SK-N-MC (cell line): Measurements from ENCODE around the gene PDSS2.

ENCODE experiments used
- EZH2 ChIP-seq: fragments of 200-600 bp; sonication (generic); IDR thresholded peaks from one replicate; pipeline ENCODE4 v1.6.1; 2017; ENCODE audit warnings: antibody characterized with exemption
- POLR2AphosphoS5 ChIP-seq: IDR thresholded peaks from 2 replicates; pipeline ENCODE4 v1.6.1; 2012; ENCODE audit warnings: mild to moderate bottlenecking, low read depth, low read length, borderline replicate concordance

DNA sequence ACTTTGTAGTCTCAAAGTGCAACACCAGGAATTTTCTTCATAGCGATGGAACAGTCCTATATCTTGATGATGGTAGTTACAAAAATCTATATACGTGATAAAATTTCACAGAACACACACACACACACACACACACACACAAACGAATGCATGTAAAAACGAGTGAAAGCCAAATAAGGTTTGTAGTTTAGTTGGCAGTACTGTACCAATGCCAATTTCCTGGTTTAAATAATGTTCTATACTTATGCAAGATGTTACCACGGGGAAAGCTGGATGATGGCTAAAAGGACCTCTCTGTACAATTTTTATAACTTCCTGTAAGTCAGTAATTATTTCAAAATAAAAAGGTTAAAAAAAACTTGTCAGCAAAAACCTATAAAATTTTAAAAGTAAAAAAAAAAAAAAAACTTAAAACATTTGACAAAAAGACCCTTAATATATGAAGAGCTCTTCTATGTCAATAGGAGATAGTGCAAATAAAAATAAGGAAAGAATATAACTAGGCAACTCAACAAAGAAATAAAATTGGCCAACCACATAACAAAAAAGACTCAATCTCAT lies 37.6 kb downstream of the PDSS2 start:
- no peak for TF ChIP-seq EZH2
- TF ChIP-seq POLR2AphosphoS5 = no peak
